CD4-positive, alpha-beta T cell treated with Interleukin-6 for 4 hours (primary cell): ENCODE measurements around the gene PDCL2.

Experiments used
- DNase-seq: peaks from one replicate; pipeline ENCODE4 v3.0.0-alpha.2; 2020; ENCODE audit warnings: mixed read lengths

The PDCL2 gene

GRCh38 chr4:55534306-55534705, 57.7 kb downstream of the PDCL2 start:
- no peak for DNase-seq

GRCh38 chr4:55530691-55531090, 61.4 kb downstream of the PDCL2 start:
- DNase-seq, result no peak

GRCh38 chr4:55530167-55530566, 61.9 kb downstream of the PDCL2 start:
- no peak for DNase-seq

- DNase-seq, result no peak
Observed at GRCh38 chr4:55528491-55528890, 63.6 kb downstream of the PDCL2 start.

GRCh38 chr4:55524844-55525571, 67.0 kb downstream of the PDCL2 start:
- DNase-seq, result no peak

GRCh38 chr4:55518442-55518841, 73.6 kb downstream of the PDCL2 start:
- no peak for DNase-seq

GRCh38 chr4:55517526-55518229, 74.4 kb downstream of the PDCL2 start:
- DNase-seq, result no peak

GRCh38 chr4:55512922-55513571, 79.0 kb downstream of the PDCL2 start:
- DNase-seq, result no peak

GRCh38 chr4:55512077-55512476, 80.0 kb downstream of the PDCL2 start:
- DNase-seq, result no peak

- no peak for DNase-seq
Observed at GRCh38 chr4:55510685-55511084, 81.4 kb downstream of the PDCL2 start.

- DNase-seq, result no peak
Observed at GRCh38 chr4:55509266-55509665, 82.8 kb downstream of the PDCL2 start.

- no peak for DNase-seq
Observed at GRCh38 chr4:55507612-55508011, 84.4 kb downstream of the PDCL2 start.
